ENCODE results near the gene HOXC6.

DNA sequence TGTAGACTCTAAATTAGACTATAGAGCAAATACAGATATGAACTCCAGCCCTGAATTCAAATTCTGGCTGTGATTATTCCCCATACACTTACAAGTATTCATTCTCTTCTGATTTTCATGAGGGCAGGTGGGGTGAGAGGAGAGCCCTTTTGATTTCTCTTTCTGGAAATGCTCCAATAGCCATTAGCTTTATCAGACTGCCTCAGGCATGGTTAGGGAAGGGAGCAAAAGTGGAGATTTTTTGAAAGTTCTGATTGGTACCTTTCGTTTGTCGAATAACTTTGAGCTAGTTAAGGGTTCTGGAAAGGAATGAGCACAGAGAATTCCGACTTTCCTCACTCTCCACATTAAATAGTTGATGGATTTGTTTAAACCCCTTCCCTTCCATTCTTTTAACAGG, 12.4 kb downstream of the HOXC6 start:
- TF ChIP-seq, protein P1, sequence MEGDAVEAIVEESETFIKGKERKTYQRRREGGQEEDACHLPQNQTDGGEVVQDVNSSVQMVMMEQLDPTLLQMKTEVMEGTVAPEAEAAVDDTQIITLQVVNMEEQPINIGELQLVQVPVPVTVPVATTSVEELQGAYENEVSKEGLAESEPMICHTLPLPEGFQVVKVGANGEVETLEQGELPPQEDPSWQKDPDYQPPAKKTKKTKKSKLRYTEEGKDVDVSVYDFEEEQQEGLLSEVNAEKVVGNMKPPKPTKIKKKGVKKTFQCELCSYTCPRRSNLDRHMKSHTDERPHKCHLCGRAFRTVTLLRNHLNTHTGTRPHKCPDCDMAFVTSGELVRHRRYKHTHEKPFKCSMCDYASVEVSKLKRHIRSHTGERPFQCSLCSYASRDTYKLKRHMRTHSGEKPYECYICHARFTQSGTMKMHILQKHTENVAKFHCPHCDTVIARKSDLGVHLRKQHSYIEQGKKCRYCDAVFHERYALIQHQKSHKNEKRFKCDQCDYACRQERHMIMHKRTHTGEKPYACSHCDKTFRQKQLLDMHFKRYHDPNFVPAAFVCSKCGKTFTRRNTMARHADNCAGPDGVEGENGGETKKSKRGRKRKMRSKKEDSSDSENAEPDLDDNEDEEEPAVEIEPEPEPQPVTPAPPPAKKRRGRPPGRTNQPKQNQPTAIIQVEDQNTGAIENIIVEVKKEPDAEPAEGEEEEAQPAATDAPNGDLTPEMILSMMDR (conservative IDR thresholded peaks at IDR 0.05; ENCODE audit: low read depth in 2 of 2): no peak
- TF ChIP-seq EZH2phosphoT487 (IDR thresholded peaks at IDR 0.05; ENCODE audit: unreplicated experiment) (no peak), POLR2AphosphoS5 (IDR thresholded peaks at IDR 0.05; ENCODE audit: low read depth) (no peak), EZH2 (IDR thresholded peaks at IDR 0.05; ENCODE audit: low read depth, unreplicated experiment) (no peak), ZNF114 (CRISPR knock-in tag; IDR thresholded peaks at IDR 0.05) (no peak), JUNB (IDR thresholded peaks at IDR 0.05; ENCODE audit: unreplicated experiment) (no peak), CREB1 (CRISPR knock-in tag; IDR thresholded peaks at IDR 0.05; ENCODE audit: low read depth) (no peak), NANOG (IDR thresholded peaks at IDR 0.05; ENCODE audit: borderline replicate concordance) (no peak)
- TF ChIP-seq, protein P2, sequence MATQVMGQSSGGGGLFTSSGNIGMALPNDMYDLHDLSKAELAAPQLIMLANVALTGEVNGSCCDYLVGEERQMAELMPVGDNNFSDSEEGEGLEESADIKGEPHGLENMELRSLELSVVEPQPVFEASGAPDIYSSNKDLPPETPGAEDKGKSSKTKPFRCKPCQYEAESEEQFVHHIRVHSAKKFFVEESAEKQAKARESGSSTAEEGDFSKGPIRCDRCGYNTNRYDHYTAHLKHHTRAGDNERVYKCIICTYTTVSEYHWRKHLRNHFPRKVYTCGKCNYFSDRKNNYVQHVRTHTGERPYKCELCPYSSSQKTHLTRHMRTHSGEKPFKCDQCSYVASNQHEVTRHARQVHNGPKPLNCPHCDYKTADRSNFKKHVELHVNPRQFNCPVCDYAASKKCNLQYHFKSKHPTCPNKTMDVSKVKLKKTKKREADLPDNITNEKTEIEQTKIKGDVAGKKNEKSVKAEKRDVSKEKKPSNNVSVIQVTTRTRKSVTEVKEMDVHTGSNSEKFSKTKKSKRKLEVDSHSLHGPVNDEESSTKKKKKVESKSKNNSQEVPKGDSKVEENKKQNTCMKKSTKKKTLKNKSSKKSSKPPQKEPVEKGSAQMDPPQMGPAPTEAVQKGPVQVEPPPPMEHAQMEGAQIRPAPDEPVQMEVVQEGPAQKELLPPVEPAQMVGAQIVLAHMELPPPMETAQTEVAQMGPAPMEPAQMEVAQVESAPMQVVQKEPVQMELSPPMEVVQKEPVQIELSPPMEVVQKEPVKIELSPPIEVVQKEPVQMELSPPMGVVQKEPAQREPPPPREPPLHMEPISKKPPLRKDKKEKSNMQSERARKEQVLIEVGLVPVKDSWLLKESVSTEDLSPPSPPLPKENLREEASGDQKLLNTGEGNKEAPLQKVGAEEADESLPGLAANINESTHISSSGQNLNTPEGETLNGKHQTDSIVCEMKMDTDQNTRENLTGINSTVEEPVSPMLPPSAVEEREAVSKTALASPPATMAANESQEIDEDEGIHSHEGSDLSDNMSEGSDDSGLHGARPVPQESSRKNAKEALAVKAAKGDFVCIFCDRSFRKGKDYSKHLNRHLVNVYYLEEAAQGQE (IDR thresholded peaks at IDR 0.05; ENCODE audit: unreplicated experiment): no peak
- TF ChIP-seq, protein P3, sequence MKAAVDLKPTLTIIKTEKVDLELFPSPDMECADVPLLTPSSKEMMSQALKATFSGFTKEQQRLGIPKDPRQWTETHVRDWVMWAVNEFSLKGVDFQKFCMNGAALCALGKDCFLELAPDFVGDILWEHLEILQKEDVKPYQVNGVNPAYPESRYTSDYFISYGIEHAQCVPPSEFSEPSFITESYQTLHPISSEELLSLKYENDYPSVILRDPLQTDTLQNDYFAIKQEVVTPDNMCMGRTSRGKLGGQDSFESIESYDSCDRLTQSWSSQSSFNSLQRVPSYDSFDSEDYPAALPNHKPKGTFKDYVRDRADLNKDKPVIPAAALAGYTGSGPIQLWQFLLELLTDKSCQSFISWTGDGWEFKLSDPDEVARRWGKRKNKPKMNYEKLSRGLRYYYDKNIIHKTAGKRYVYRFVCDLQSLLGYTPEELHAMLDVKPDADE (IDR thresholded peaks at IDR 0.05): no peak

Measured in GM23338 (cell line).